ENCODE data around the gene DDX60.

- TF ChIP-seq CTCF (IDR thresholded peaks at IDR 0.05): no peak
- TF ChIP-seq POLR2AphosphoS5 (IDR thresholded peaks at IDR 0.05): no peak
- no peak for TF ChIP-seq POLR2A (IDR thresholded peaks at IDR 0.05)
Observed at GRCh38 chr4:168199260-168199957, 119.1 kb downstream of the DDX60 start.
